Measurements from ENCODE around the gene EXOC3. TPM values are rescaled to one million over a fixed set of nuclear protein-coding genes. Genes with fewer than 3 reads are reported as not detected.
A peak's percentile ranks its signal among the peaks of the same experiment; 100 is the strongest.

The EXOC3 gene
- total and polyA plus RNA-seq, 2 of the 4 experiments (the other 2 are of a cell fraction), result 35.1 to 47.5 TPM

- TF ChIP-seq RAD21 (IDR thresholded peaks at IDR 0.05; ENCODE audit: low read length), result no peak
- TF ChIP-seq FOS (IDR thresholded peaks at IDR 0.05; ENCODE audit: low read depth, low read length), result no peak
- TF ChIP-seq BHLHE40 (IDR thresholded peaks at IDR 0.05; ENCODE audit: low read depth, low read length), result no peak
- TF ChIP-seq CEBPB (IDR thresholded peaks at IDR 0.05; ENCODE audit: low read depth, low read length), result no peak
- no peak for TF ChIP-seq CHD1 (IDR thresholded peaks at IDR 0.05; ENCODE audit: low read depth, low read length)
- TF ChIP-seq MXI1 (IDR thresholded peaks at IDR 0.05; ENCODE audit: borderline replicate concordance, low read depth, low read length), result no peak
- no peak for TF ChIP-seq MAZ (IDR thresholded peaks at IDR 0.05; ENCODE audit: borderline replicate concordance, low read depth, low read length)
Measured at GRCh38 chr5:431711-432050, 11.3 kb upstream of the EXOC3 start (continued).

GRCh38 chr5:432201-432927, 10.6 kb upstream of the EXOC3 start:
- WGBS, 2 experiments (ENCODE audit: extremely low coverage in 2 of 2, insufficient read length in 1 of 2), result 100% methylated on average over 1 of the region's 18 CpGs; no CpG with 5 or more reads in 1 of the 2 experiments
- in situ Hi-C loops (cut with MboI; ENCODE audit: low sequenced_read_pairs), result no loop called here
- intact Hi-C loops (cut with micrococcal nuclease), result no loop called here
- TF ChIP-seq USF2 (IDR thresholded peaks at IDR 0.05; ENCODE audit: low read depth, low read length), result no peak
- no peak for TF ChIP-seq MAFK (IDR thresholded peaks at IDR 0.05; ENCODE audit: low read depth, low read length)
- TF ChIP-seq CTCF (conservative IDR thresholded peaks at IDR 0.05; ENCODE audit: low read depth, low read length), result no peak
- no peak for TF ChIP-seq RCOR1 (IDR thresholded peaks at IDR 0.05; ENCODE audit: insufficient replicate concordance, low read length)
- TF ChIP-seq MAZ (IDR thresholded peaks at IDR 0.05; ENCODE audit: borderline replicate concordance, low read depth, low read length), result no peak
- TF ChIP-seq ELK1 (IDR thresholded peaks at IDR 0.05; ENCODE audit: borderline replicate concordance, low read depth, low read length), result no peak
- TF ChIP-seq BHLHE40 (IDR thresholded peaks at IDR 0.05; ENCODE audit: low read depth, low read length), result no peak
- TF ChIP-seq POLR2A (IDR thresholded peaks at IDR 0.05; ENCODE audit: low read depth, low read length), result no peak
- no peak for TF ChIP-seq FOS (IDR thresholded peaks at IDR 0.05; ENCODE audit: low read depth, low read length)

More at GRCh38 chr5:432201-432927, 10.6 kb upstream of the EXOC3 start:
- H2AK9ac ChIP-seq (replicated peaks; ENCODE audit: low read depth, low read length, poor library complexity), result peak overlapping the region; percentile 69
- no peak overlapping the region for H3K4me2 ChIP-seq (ENCODE audit: low read depth, low read length)
- H3K79me1 ChIP-seq (ENCODE audit: low read depth in 1 of 2, low read length in 2 of 2), result peaks cover 0 to 40% of the 10 kb centered on the region in 2 experiments; a peak in 2 of 4 replicates
- H3K14ac ChIP-seq (replicated peaks; ENCODE audit: low read depth, low read length), result no peak overlapping the region
- H2AFZ ChIP-seq (replicated peaks; ENCODE audit: low read length, poor library complexity), result no peak overlapping the region
- H3K56ac ChIP-seq (ENCODE audit: extremely low read depth, insufficient read depth, low read length), result no peak overlapping the region
- H2BK20ac ChIP-seq (ENCODE audit: low read depth, low read length), result no peak overlapping the region
- H2BK5ac ChIP-seq (ENCODE audit: low read depth, low read length, poor library complexity, severe bottlenecking), result no peak overlapping the region
- peaks cover 9% of the 10 kb centered on the region; the same call in 1 of the 2 replicates for H3K9me1 ChIP-seq (ENCODE audit: insufficient read depth, low read length)
- H3K23ac ChIP-seq (ENCODE audit: low read depth, low read length), result no peak overlapping the region
- no peak overlapping the region; the same call in 1 of the 2 replicates for H2BK120ac ChIP-seq (ENCODE audit: low read depth, low read length)
- H3K27me3 ChIP-seq (ENCODE audit: control insufficient read depth, insufficient read depth, low read length), result no peaks in the 10 kb centered on the region
- H3K36me3 ChIP-seq (ENCODE audit: control insufficient read depth, insufficient read depth, low read length), result peaks cover 62% of the 10 kb centered on the region
- H3K4me1 ChIP-seq (ENCODE audit: control insufficient read depth, insufficient read depth, low read length), result peaks cover 10% of the 10 kb centered on the region
- H4K20me1 ChIP-seq (ENCODE audit: insufficient read depth, low read length), result no peaks in the 10 kb centered on the region; the same call in 1 of the 2 replicates
- dilution Hi-C loops (cut with HindIII; ENCODE audit: low sequenced_read_pairs, unreplicated experiment), result no loop called here
- H3K27ac ChIP-seq (ENCODE audit: insufficient read depth, low read length), result no peak overlapping the region
- no peak for ATAC-seq (ENCODE audit: low read depth)
- H3K18ac ChIP-seq (ENCODE audit: low read depth, low read length), result no peak overlapping the region
- H2BK15ac ChIP-seq (ENCODE audit: low read depth, low read length), result no peak overlapping the region
- CTCF ChIA-PET, result no interaction called here
- DNase-seq, result no peak
- H4K91ac ChIP-seq (ENCODE audit: insufficient read depth, low read depth, low read length), result no peak overlapping the region
- H3K4me3 ChIP-seq (ENCODE audit: insufficient read depth, low read depth, low read length), result no peak overlapping the region
- no TSS peak for BruUV-seq (replicated peaks)
- H3K9ac ChIP-seq (ENCODE audit: low read depth, low read length), result no peak overlapping the region
- H3K4ac ChIP-seq (ENCODE audit: low read depth, low read length), result no peak overlapping the region
- 0 out of 2 replicates have a peak overlapping the region, but pooled peaks have one; percentile 0 for H2AK5ac ChIP-seq (ENCODE audit: low read depth, low read length)
- H4K5ac ChIP-seq (ENCODE audit: low read depth, low read length), result no peak overlapping the region
- no peak overlapping the region for H4K8ac ChIP-seq (ENCODE audit: low read depth in 2 of 2, low read length in 2 of 2)
- POLR2A ChIA-PET (ENCODE audit: unreplicated experiment), result no interaction called here
- H3K9me3 ChIP-seq (ENCODE audit: control insufficient read depth, insufficient read depth, low read length), result no peaks in the 10 kb centered on the region
